Transverse colon (tissue), 4 donors: Measurements from ENCODE around the gene ACSS3. TPM values are rescaled to one million over a fixed set of nuclear protein-coding genes. Genes with fewer than 3 reads are reported as not detected.

Experiments
- DNase-seq: peaks from one replicate; pipeline ENCODE4 v3.0.0-alpha.2; 2019
- H3K27ac ChIP-seq, 4 donors: fragments of 200-600 bp; sonication (generic); 2 replicates each; pipeline ENCODE4 v1.5.1; 2016 to 2018; ENCODE audit warnings: inconsistent platforms in 4 of 4
- H3K27me3 ChIP-seq: fragments of 200-600 bp; sonication (generic); 2 replicates; pipeline ENCODE4 v1.5.1; 2017; ENCODE audit warnings: inconsistent platforms
- H3K36me3 ChIP-seq, 4 donors: fragments of 200-600 bp; sonication (generic); 2 replicates each; pipeline ENCODE4 v1.5.1; 2017 to 2019; ENCODE audit warnings: inconsistent platforms in 4 of 4
- H3K4me1 ChIP-seq, 4 donors: fragments of 200-600 bp; sonication (generic); 2 replicates each; pipeline ENCODE4 v1.5.1; 2017 to 2020; ENCODE audit warnings: inconsistent platforms in 4 of 4
- H3K4me3 ChIP-seq, 4 donors: fragments of 200-600 bp; sonication (generic); 1 replicate in 1 of 4; 2 replicates in 3 of 4; pipeline versions ENCODE4 v1.5.1 to v1.6.1; 2017 to 2019; ENCODE audit warnings: inconsistent platforms in 4 of 4
- H3K9me3 ChIP-seq, 2 donors: fragments of 200-600 bp; sonication (generic); 2 replicates each; pipeline ENCODE4 v1.5.1; 2017 to 2019; ENCODE audit warnings: inconsistent platforms in 2 of 2
- CTCF ChIP-seq, 5 experiments: fragments of 200-600 bp in 3 of 5; fragments of 450-650 bp in 2 of 5; sonication (generic) in 3 of 5; IDR thresholded peaks; 1 replicate in 2 of 5; 2 replicates in 3 of 5; pipeline ENCODE4 v1.5.1; 2016 to 2017; ENCODE audit warnings: antibody characterized with exemption in 5 of 5, inconsistent platforms in 3 of 5, mild to moderate bottlenecking in 2 of 5, moderate library complexity in 1 of 5
- EP300 ChIP-seq: sonication (generic); formaldehyde crosslinking; IDR thresholded peaks from one replicate; pipeline ENCODE4 v1.6.1; 2017; ENCODE audit warnings: antibody characterized with exemption, low read depth
- POLR2A ChIP-seq: fragments of 450-650 bp; IDR thresholded peaks from one replicate; pipeline ENCODE4 v1.6.1; 2016; ENCODE audit warnings: antibody characterized with exemption, mild to moderate bottlenecking, moderate library complexity
- POLR2AphosphoS5 ChIP-seq, 3 donors: sonication (generic); formaldehyde crosslinking; IDR thresholded peaks; one replicate each; pipeline ENCODE4 v1.6.1; 2016; ENCODE audit warnings: antibody characterized with exemption in 3 of 3
- WGBS, 2 donors: methylation state at CpG; one replicate each; pipeline ENCODE4 v1.1.5; 2018; ENCODE audit warnings: low coverage in 1 of 2; 5-methylcytosine and 5-hydroxymethylcytosine counted together
- in situ Hi-C, 4 donors: fragments of 200-750 bp; cut with MboI; loops; one replicate each; pipeline versions ENCODE4 v1.15.0 to v1.15.1; 2017; ENCODE audit warnings: low sequenced_read_pairs in 3 of 4, low pct_ligation_motif_present in 1 of 4, low pct_unique_long_range_greater_than_20kb in 1 of 4
- intact Hi-C: fragments of 100-400 bp; cut with DNase I; formaldehyde crosslinking; loops from one replicate; pipeline ENCODE4 v1.15.1; 2023; ENCODE audit warnings: low total_unique reads
- total RNA-seq, 4 donors: library from RNA; depleted of rRNA; stranded (reverse); fragments of >200 nt; gene quantifications; one replicate each; pipeline ENCODE4 v1.1.0, GENCODE V29; 2016

Gene ACSS3
- total RNA-seq, 4 donors from 2014 or later = 4.1 to 10.3 (median 8.0) TPM

GRCh38 chr12:81084811-81085350 is 7.0 kb downstream of the ACSS3 start:
- TF ChIP-seq CTCF (IDR thresholded peaks at IDR 0.05) (no peak), EP300 (no peak)
- intact Hi-C loops (no loop called here), in situ Hi-C loops (no loop called here)
- Histone ChIP-seq H3K27me3 (no peaks in the 10 kb centered on the region), H3K4me1 (peaks cover 0 to 6% (median 1%) of the 10 kb centered on the region in 4 donors), H3K27ac (no peak overlapping the region), H3K9me3 (no peaks in the 10 kb centered on the region), H3K4me3 (no peak overlapping the region), H3K36me3 (no peaks in the 10 kb centered on the region)
- no peak for DNase-seq
- WGBS, 2 donors = 72% methylated on average over 1 of the region's 1 CpG; no CpG with 5 or more reads in 1 of the 2 donors

- no peak for TF ChIP-seq POLR2AphosphoS5 (IDR thresholded peaks at IDR 0.05)
- TF ChIP-seq POLR2A = no peak
- TF ChIP-seq EP300 = no peak
- no peak for TF ChIP-seq CTCF (IDR thresholded peaks at IDR 0.05)
- 70 to 71% methylated on average over 2 of the region's 2 CpGs for WGBS, 2 donors
- DNase-seq = no peak
- Histone ChIP-seq H3K4me3 (no peak overlapping the region), H3K9me3 (no peaks in the 10 kb centered on the region), H3K27me3 (no peaks in the 10 kb centered on the region), H3K36me3 (no peaks in the 10 kb centered on the region), H3K27ac (no peak overlapping the region), H3K4me1 (peaks cover 0 to 2% (median 0%) of the 10 kb centered on the region in 4 donors)
- in situ Hi-C loops (no loop called here), intact Hi-C loops (no loop called here)
These were observed 8.0 kb downstream of the ACSS3 start for GRCh38 chr12:81085832-81086231.

GRCh38 chr12:81086342-81086741 is 8.5 kb downstream of the ACSS3 start:
- TF ChIP-seq POLR2AphosphoS5 (IDR thresholded peaks at IDR 0.05) = no peak
- TF ChIP-seq EP300 = no peak
- no peak for TF ChIP-seq CTCF (IDR thresholded peaks at IDR 0.05)
- TF ChIP-seq POLR2A = no peak
- in situ Hi-C loops (no loop called here), intact Hi-C loops (no loop called here)
- no peak for DNase-seq
- Histone ChIP-seq H3K4me1 (no peaks in the 10 kb centered on the region), H3K27me3 (no peaks in the 10 kb centered on the region), H3K9me3 (no peaks in the 10 kb centered on the region), H3K36me3 (no peaks in the 10 kb centered on the region), H3K27ac (no peak overlapping the region), H3K4me3 (no peak overlapping the region)
- 84 to 92% methylated on average over 4 of the region's 4 CpGs for WGBS, 2 donors

GRCh38 chr12:81088221-81088620 is 10.3 kb downstream of the ACSS3 start:
- no peak overlapping the region for H3K4me3 ChIP-seq
- H3K4me1 ChIP-seq = no peaks in the 10 kb centered on the region
- no peaks in the 10 kb centered on the region for H3K27me3 ChIP-seq
- intact Hi-C loops (no loop called here), in situ Hi-C loops (no loop called here)
- no peak overlapping the region for H3K27ac ChIP-seq
- no peaks in the 10 kb centered on the region for H3K9me3 ChIP-seq
- H3K36me3 ChIP-seq = no peaks in the 10 kb centered on the region
- no peak for DNase-seq
- TF ChIP-seq POLR2A (no peak), POLR2AphosphoS5 (IDR thresholded peaks at IDR 0.05) (no peak), EP300 (no peak), CTCF (IDR thresholded peaks at IDR 0.05) (no peak)
- 50 to 51% methylated on average over 4 of the region's 4 CpGs for WGBS, 2 donors
